Stimulated activated CD8-positive, alpha-beta memory T cell treated with anti-CD3 and anti-CD28 coated beads, Interleukin-4, amount 100 ng/mL, for 4 hours (primary cell): ENCODE results near the gene MAP2K7.

Source experiments
- DNase-seq, 2 donors: peaks; one replicate each; pipeline ENCODE4 v3.0.0-alpha.2; 2020; ENCODE audit warnings: low read depth in 2 of 2, low spot score in 1 of 2

MAP2K7 gene

GRCh38 chr19:7866399-7867091 is 37.1 kb upstream of the MAP2K7 start:
- no peak for DNase-seq

GRCh38 chr19:7867092-7867844 is 36.4 kb upstream of the MAP2K7 start:
- DNase-seq: no peak

GRCh38 chr19:7868326-7868670 is 35.4 kb upstream of the MAP2K7 start:
- no peak for DNase-seq

- peak; percentile 47 to 48 for DNase-seq
Measured at GRCh38 chr19:7868671-7869452, 34.8 kb upstream of the MAP2K7 start.

GRCh38 chr19:7869453-7869909 is 34.2 kb upstream of the MAP2K7 start:
- DNase-seq: peak; percentile 53 to 63

GRCh38 chr19:7869910-7870511 is 33.7 kb upstream of the MAP2K7 start:
- no peak for DNase-seq

GRCh38 chr19:7870571-7871436 is 32.9 kb upstream of the MAP2K7 start:
- no peak for DNase-seq

GRCh38 chr19:7871437-7872305 is 32.0 kb upstream of the MAP2K7 start:
- peak; percentile 47 to 56 for DNase-seq

- no peak for DNase-seq
Measured at GRCh38 chr19:7872306-7873204, 31.1 kb upstream of the MAP2K7 start.

GRCh38 chr19:7873304-7874075 is 30.2 kb upstream of the MAP2K7 start:
- no peak for DNase-seq

GRCh38 chr19:7874076-7874896 is 29.4 kb upstream of the MAP2K7 start, which contains the start of gene PRR36:
PRR36 (minus strand) TSS chr19:7874390; CDS start chr19:7873689, 701 bp downstream.
- no peak for DNase-seq

GRCh38 chr19:7874897-7875273 is 28.8 kb upstream of the MAP2K7 start:
- no peak for DNase-seq

- no peak for DNase-seq
Measured at GRCh38 chr19:7877249-7877836, 26.3 kb upstream of the MAP2K7 start.

GRCh38 chr19:7879111-7879807 is 24.4 kb upstream of the MAP2K7 start:
- DNase-seq: no peak

- no peak for DNase-seq
Measured at GRCh38 chr19:7879836-7880235, 23.8 kb upstream of the MAP2K7 start.

- no peak for DNase-seq
Measured at GRCh38 chr19:7881910-7882309, 21.8 kb upstream of the MAP2K7 start.
